Liver (tissue), 9 donors: ENCODE data around the gene MARS1. TPM values are rescaled to one million over a fixed set of nuclear protein-coding genes. Genes with fewer than 3 reads are reported as not detected.

Source experiments
- DNase-seq: peaks from one replicate; pipeline ENCODE4 v3.0.0-alpha.2; 2017; ENCODE audit warnings: low spot score
- H3K27ac ChIP-seq, 2 donors: one replicate each; pipeline ENCODE4 v1.7.0; 2013; ENCODE audit warnings: inconsistent platforms in 2 of 2, low read length in 2 of 2, control low read depth in 1 of 2, low read depth in 1 of 2, mild to moderate bottlenecking in 1 of 2
- H3K27me3 ChIP-seq, 4 donors: one replicate each; pipeline versions ENCODE4 v1.6.1 to v1.7.0; 2013; ENCODE audit warnings: low read length in 3 of 4, inconsistent platforms in 1 of 4, mild to moderate bottlenecking in 1 of 4, moderate library complexity in 1 of 4; ENCODE audit not compliant: control insufficient read depth in 4 of 4, insufficient read depth in 4 of 4
- H3K36me3 ChIP-seq, 4 donors: one replicate each; pipeline versions ENCODE4 v1.6.1 to v1.7.0; 2013; ENCODE audit warnings: low read length in 3 of 4, mild to moderate bottlenecking in 3 of 4, low read depth in 1 of 4, moderate library complexity in 1 of 4; ENCODE audit not compliant: control insufficient read depth in 4 of 4, insufficient read depth in 3 of 4
- H3K4me1 ChIP-seq, 4 donors: one replicate each; pipeline versions ENCODE4 v1.6.1 to v1.7.0; 2013; ENCODE audit warnings: low read length in 3 of 4, mild to moderate bottlenecking in 3 of 4, moderate library complexity in 1 of 4; ENCODE audit not compliant: control insufficient read depth in 4 of 4, insufficient read depth in 4 of 4
- H3K4me3 ChIP-seq, 3 donors: one replicate each; pipeline versions ENCODE4 v1.6.1 to v1.7.0; 2013; ENCODE audit warnings: low read length in 3 of 3, control low read depth in 1 of 3, low read depth in 1 of 3, mild to moderate bottlenecking in 1 of 3
- H3K9ac ChIP-seq, 2 donors: one replicate each; pipeline ENCODE4 v1.7.0; 2013; ENCODE audit warnings: low read length in 2 of 2, mild to moderate bottlenecking in 2 of 2, moderate library complexity in 2 of 2, control low read depth in 1 of 2, low read depth in 1 of 2
- H3K9me3 ChIP-seq, 4 donors: one replicate each; pipeline versions ENCODE4 v1.6.1 to v1.7.0; 2013; ENCODE audit warnings: low read length in 3 of 4; ENCODE audit not compliant: control insufficient read depth in 4 of 4
- EGR1 ChIP-seq, 2 donors: IDR thresholded peaks; 2 replicates each; pipeline ENCODE4 v1.6.1; 2016 to 2018; ENCODE audit warnings: antibody characterized with exemption in 2 of 2, low read depth in 2 of 2
- FOXA1 ChIP-seq: IDR thresholded peaks from 2 replicates; pipeline ENCODE4 v1.6.1; 2016; ENCODE audit warnings: antibody characterized with exemption
- FOXA2 ChIP-seq: IDR thresholded peaks from 2 replicates; pipeline ENCODE4 v1.6.1; 2016; ENCODE audit warnings: antibody characterized with exemption
- GABPA ChIP-seq, 2 donors: IDR thresholded peaks in 1 of 2; conservative IDR thresholded peaks in 1 of 2; 2 replicates each; pipeline ENCODE4 v1.6.1; 2016; ENCODE audit warnings: antibody characterized with exemption in 2 of 2, mild to moderate bottlenecking in 1 of 2, moderate library complexity in 1 of 2
- HNF4A ChIP-seq, 2 donors: conservative IDR thresholded peaks; 2 replicates each; pipeline ENCODE4 v1.6.1; 2016; ENCODE audit warnings: antibody characterized with exemption in 2 of 2, mild to moderate bottlenecking in 2 of 2
- HNF4G ChIP-seq: IDR thresholded peaks from 2 replicates; pipeline ENCODE4 v1.6.1; 2016; ENCODE audit warnings: antibody characterized with exemption
- JUND ChIP-seq, 2 donors: IDR thresholded peaks; 2 replicates each; pipeline ENCODE4 v1.6.1; 2016; ENCODE audit warnings: antibody characterized with exemption in 2 of 2
- RAD21 ChIP-seq, 2 donors: IDR thresholded peaks; 2 replicates each; pipeline ENCODE4 v1.6.1; 2016; ENCODE audit warnings: antibody characterized with exemption in 2 of 2, mild to moderate bottlenecking in 2 of 2
- RXRA ChIP-seq, 2 donors: IDR thresholded peaks; 2 replicates each; pipeline ENCODE4 v1.6.1; 2017 to 2018; ENCODE audit warnings: antibody characterized with exemption in 2 of 2, mild to moderate bottlenecking in 1 of 2
- SP1 ChIP-seq: IDR thresholded peaks from 2 replicates; pipeline ENCODE4 v1.6.1; 2018; ENCODE audit warnings: antibody characterized with exemption, mild to moderate bottlenecking
- YY1 ChIP-seq: IDR thresholded peaks from 2 replicates; pipeline ENCODE4 v1.6.1; 2016; ENCODE audit warnings: antibody characterized with exemption, mild to moderate bottlenecking
- whole genome bisulfite sequencing: extraction: QIAGEN DNeasy Blood & Tissue Kit; methylation state at CpG from one replicate; pipeline ENCODE4 v1.1.7; 2013; 5-methylcytosine and 5-hydroxymethylcytosine counted together
- polyA plus RNA-seq, 2 donors: library from polyadenylated mRNA; stranded (reverse) in 1 of 2; unstranded in 1 of 2; fragments of 200-250 nt in 1 of 2; fragments of >200 nt in 1 of 2; fragmentation: Nextera tagmentation in 1 of 2; extraction: Ambion mirVana in 1 of 2; gene quantifications; one replicate each; pipeline versions ENCODE4 v1.2.1 to v1.2.3, GENCODE V29; 2013 to 2015
- total RNA-seq, 2 donors: library from RNA; depleted of rRNA; stranded (reverse); fragments of >200 nt; gene quantifications; one replicate each; pipeline ENCODE4 v1.2.3, GENCODE V29; 2014
- TF ChIP-seq, protein P1 (sequence below): IDR thresholded peaks from 2 replicates; pipeline ENCODE4 v1.6.1; 2016; ENCODE audit warnings: antibody characterized with exemption
- TF ChIP-seq, protein P2 (sequence below): IDR thresholded peaks from 2 replicates; pipeline ENCODE4 v1.6.1; 2016; ENCODE audit warnings: antibody characterized with exemption, mild to moderate bottlenecking
- TF ChIP-seq, protein P3 (sequence below): fragments of 150-350 bp; IDR thresholded peaks from 2 replicates; pipeline ENCODE4 v1.5.1; 2017; ENCODE audit warnings: improper control_type of control experiment, low read depth, low read length; ENCODE audit not compliant: missing input control
- TF ChIP-seq, protein P4 (sequence below): IDR thresholded peaks from 2 replicates; pipeline ENCODE4 v1.6.1; 2016; ENCODE audit warnings: antibody characterized with exemption
- donor health status: healthy.
- donor health status: healthy.
- donor health status: healthy.
- donor health status: healthy.
- donor health status: healthy.

The MARS1 gene
- total and polyA plus RNA-seq, 4 donors, result 43.9 to 83.3 (median 56.0) TPM

DNA sequence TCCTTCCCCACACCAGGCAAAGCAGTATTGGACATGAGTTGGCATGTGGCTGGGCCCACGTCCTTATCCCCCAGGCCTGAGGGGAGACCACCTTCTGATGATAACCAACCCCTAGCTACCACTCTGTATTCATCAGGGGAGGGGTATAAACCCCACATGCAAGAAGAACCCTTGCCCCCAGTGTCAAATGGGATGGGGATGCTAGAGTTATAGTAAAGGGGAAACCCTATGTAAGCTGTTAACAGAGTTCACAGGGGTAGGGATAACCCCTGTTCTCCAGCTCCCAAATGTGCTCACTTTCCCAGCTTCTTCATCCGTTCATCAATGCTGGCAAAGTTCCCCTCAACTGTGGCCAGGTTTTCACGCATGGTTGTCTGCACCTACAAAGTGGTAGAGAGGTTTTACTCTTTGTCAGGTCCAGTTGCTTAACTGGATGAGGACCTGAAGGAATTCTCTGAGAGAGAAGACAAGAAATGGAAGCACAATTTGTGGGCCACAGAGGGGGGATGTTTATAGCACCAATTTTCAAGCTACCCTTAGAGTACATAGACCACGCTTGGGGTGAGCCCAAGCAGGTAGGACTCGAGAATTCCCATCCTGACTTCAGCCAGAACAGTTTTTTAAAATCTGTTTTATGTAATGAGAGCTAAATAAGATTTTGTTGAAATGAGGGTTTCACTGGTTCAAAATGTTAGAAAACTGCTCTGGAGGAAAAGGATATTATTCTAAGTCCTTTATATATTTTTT is 42.7 kb downstream of the MARS1 start:
- 89% methylated on average over 5 of the region's 5 CpGs for WGBS

DNA sequence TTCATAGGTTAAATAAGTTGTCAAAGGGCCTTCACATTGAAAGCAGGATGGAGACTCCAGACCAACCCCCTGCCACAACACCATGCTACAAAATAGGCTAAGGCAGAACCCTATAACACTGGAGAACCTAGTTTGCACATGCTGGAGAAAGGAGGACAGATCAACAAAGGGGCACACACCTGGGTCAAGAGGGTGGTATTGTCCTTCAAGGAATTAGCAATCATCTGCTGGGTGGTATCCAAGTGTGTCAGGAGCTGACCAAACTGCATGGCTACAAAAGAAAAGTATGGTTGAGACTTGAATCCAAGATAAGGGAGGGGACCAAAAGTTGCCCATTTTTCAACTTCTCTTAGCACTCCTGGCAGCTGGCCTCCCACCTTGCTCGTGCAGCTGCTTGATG is 44.0 kb downstream of the MARS1 start:
- H3K4me3 ChIP-seq, result no peak overlapping the region
- H3K27me3 ChIP-seq, result no peaks in the 10 kb centered on the region
- TF ChIP-seq FOXA1, result no peak
- TF ChIP-seq EGR1 (IDR thresholded peaks at IDR 0.05; ENCODE audit: low read depth in 2 of 2), result no peak
- TF ChIP-seq HNF4G, result no peak
- TF ChIP-seq RAD21 (IDR thresholded peaks at IDR 0.05), result no peak
- TF ChIP-seq, protein P1, sequence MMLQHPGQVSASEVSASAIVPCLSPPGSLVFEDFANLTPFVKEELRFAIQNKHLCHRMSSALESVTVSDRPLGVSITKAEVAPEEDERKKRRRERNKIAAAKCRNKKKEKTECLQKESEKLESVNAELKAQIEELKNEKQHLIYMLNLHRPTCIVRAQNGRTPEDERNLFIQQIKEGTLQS, result no peak
- TF ChIP-seq RXRA (IDR thresholded peaks at IDR 0.05), result no peak
- TF ChIP-seq, protein P2, sequence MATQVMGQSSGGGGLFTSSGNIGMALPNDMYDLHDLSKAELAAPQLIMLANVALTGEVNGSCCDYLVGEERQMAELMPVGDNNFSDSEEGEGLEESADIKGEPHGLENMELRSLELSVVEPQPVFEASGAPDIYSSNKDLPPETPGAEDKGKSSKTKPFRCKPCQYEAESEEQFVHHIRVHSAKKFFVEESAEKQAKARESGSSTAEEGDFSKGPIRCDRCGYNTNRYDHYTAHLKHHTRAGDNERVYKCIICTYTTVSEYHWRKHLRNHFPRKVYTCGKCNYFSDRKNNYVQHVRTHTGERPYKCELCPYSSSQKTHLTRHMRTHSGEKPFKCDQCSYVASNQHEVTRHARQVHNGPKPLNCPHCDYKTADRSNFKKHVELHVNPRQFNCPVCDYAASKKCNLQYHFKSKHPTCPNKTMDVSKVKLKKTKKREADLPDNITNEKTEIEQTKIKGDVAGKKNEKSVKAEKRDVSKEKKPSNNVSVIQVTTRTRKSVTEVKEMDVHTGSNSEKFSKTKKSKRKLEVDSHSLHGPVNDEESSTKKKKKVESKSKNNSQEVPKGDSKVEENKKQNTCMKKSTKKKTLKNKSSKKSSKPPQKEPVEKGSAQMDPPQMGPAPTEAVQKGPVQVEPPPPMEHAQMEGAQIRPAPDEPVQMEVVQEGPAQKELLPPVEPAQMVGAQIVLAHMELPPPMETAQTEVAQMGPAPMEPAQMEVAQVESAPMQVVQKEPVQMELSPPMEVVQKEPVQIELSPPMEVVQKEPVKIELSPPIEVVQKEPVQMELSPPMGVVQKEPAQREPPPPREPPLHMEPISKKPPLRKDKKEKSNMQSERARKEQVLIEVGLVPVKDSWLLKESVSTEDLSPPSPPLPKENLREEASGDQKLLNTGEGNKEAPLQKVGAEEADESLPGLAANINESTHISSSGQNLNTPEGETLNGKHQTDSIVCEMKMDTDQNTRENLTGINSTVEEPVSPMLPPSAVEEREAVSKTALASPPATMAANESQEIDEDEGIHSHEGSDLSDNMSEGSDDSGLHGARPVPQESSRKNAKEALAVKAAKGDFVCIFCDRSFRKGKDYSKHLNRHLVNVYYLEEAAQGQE, result no peak
- TF ChIP-seq, protein P3, sequence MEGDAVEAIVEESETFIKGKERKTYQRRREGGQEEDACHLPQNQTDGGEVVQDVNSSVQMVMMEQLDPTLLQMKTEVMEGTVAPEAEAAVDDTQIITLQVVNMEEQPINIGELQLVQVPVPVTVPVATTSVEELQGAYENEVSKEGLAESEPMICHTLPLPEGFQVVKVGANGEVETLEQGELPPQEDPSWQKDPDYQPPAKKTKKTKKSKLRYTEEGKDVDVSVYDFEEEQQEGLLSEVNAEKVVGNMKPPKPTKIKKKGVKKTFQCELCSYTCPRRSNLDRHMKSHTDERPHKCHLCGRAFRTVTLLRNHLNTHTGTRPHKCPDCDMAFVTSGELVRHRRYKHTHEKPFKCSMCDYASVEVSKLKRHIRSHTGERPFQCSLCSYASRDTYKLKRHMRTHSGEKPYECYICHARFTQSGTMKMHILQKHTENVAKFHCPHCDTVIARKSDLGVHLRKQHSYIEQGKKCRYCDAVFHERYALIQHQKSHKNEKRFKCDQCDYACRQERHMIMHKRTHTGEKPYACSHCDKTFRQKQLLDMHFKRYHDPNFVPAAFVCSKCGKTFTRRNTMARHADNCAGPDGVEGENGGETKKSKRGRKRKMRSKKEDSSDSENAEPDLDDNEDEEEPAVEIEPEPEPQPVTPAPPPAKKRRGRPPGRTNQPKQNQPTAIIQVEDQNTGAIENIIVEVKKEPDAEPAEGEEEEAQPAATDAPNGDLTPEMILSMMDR, result no peak
- no peak overlapping the region for H3K9ac ChIP-seq
- no peak for DNase-seq
- no peaks in the 10 kb centered on the region for H3K9me3 ChIP-seq
- peaks cover 18 to 71% (median 44%) of the 10 kb centered on the region in 4 donors for H3K36me3 ChIP-seq
- no peak overlapping the region for H3K27ac ChIP-seq
- no peaks in the 10 kb centered on the region for H3K4me1 ChIP-seq
- 94% methylated on average over 1 of the region's 1 CpG for whole genome bisulfite sequencing

More for the DNA sequence above, 42.7 kb downstream of the MARS1 start:
- Histone ChIP-seq H3K9ac (no peak overlapping the region), H3K36me3 (peaks cover 20 to 79% (median 45%) of the 10 kb centered on the region in 4 donors), H3K4me3 (no peak overlapping the region), H3K9me3 (no peaks in the 10 kb centered on the region), H3K27me3 (no peaks in the 10 kb centered on the region), H3K27ac (no peak overlapping the region), H3K4me1 (no peaks in the 10 kb centered on the region)
- DNase-seq, result no peak
- TF ChIP-seq RXRA (IDR thresholded peaks at IDR 0.05) (no peak), FOXA2 (no peak), SP1 (no peak), EGR1 (IDR thresholded peaks at IDR 0.05; ENCODE audit: low read depth in 2 of 2) (no peak), HNF4A (conservative IDR thresholded peaks at IDR 0.05) (no peak), YY1 (no peak), GABPA (IDR thresholded peaks at IDR 0.05 in 1 of 2, conservative IDR thresholded peaks at IDR 0.05 in 1 of 2) (no peak), JUND (IDR thresholded peaks at IDR 0.05) (no peak)
- TF ChIP-seq, protein P3, result no peak
- TF ChIP-seq, protein P4, sequence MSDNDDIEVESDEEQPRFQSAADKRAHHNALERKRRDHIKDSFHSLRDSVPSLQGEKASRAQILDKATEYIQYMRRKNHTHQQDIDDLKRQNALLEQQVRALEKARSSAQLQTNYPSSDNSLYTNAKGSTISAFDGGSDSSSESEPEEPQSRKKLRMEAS, result no peak
- TF ChIP-seq, protein P1, result no peak
